ENCODE data around the gene CACNG4.

DNA sequence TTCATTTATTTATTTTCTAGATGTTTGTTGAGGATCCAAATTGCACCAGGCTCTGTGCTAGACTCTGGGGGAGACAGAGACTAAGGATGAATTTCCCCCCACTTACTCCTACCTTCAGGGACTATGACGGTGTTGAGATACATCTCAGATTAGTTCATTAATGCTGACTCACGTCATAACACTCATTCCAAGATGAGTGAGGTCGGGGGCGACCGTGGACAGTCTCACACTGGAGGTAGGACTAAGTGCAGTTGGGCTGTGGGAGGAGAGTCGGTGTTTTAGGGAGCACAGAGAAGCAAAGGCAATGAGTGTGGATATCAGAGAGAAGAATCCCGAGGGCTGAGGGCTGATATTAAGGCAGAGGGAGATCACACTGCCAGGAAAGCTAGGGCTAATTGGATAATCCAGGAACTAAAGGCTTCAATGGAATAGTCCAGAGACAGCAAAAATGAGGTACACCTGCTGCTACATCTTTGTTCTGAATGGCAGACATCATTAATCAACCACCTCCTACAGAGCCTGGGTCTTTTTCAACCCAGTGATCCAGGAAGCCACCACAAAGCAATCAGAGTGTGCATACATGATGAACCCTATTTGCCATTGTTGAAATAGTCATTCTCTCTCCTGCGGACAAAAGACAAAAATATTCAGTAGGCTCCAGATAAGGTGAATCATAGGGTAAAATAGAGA, 38.6 kb upstream of the CACNG4 start:
- TF ChIP-seq, protein P1, sequence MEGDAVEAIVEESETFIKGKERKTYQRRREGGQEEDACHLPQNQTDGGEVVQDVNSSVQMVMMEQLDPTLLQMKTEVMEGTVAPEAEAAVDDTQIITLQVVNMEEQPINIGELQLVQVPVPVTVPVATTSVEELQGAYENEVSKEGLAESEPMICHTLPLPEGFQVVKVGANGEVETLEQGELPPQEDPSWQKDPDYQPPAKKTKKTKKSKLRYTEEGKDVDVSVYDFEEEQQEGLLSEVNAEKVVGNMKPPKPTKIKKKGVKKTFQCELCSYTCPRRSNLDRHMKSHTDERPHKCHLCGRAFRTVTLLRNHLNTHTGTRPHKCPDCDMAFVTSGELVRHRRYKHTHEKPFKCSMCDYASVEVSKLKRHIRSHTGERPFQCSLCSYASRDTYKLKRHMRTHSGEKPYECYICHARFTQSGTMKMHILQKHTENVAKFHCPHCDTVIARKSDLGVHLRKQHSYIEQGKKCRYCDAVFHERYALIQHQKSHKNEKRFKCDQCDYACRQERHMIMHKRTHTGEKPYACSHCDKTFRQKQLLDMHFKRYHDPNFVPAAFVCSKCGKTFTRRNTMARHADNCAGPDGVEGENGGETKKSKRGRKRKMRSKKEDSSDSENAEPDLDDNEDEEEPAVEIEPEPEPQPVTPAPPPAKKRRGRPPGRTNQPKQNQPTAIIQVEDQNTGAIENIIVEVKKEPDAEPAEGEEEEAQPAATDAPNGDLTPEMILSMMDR (IDR thresholded peaks at IDR 0.05), result no peak
- TF ChIP-seq POLR2A (IDR thresholded peaks at IDR 0.05), result no peak
